Caco-2 (cell line): Measurements from ENCODE around the gene SLCO4A1. TPM values are rescaled to one million over a fixed set of nuclear protein-coding genes. Genes with fewer than 3 reads are reported as not detected.

ENCODE experiments used
- BruUV-seq: library from RNA; stranded (reverse); fragments of 400-500 nt; replicated peaks from 2 replicates; lab custom pipeline; 2021; lab: Mats Ljungman, UMichigan
- CTCF ChIA-PET: fragments of 300-600 bp; sonication (Branson Sonifier 250); formaldehyde crosslinking; loops from one replicate; lab custom pipeline; 2022; ENCODE audit warnings: antibody characterized with exemption; lab: Charles Lee
- POLR2A ChIA-PET: fragments of 300-600 bp; sonication (Branson Sonifier 250); formaldehyde crosslinking; loops from one replicate; lab custom pipeline; 2022; ENCODE audit warnings: antibody characterized with exemption; lab: Charles Lee
- DNase-seq, 2 experiments: peaks; one replicate each; pipeline versions ENCODE4 v3.0.0 to v3.0.0-alpha.2; 2020 to 2022
- H3K27me3 ChIP-seq: replicated peaks from 2 replicates; pipeline ENCODE4 v1.6.0; 2011; ENCODE audit warnings: low read length; ENCODE audit not compliant: control insufficient read depth, insufficient read depth
- H3K36me3 ChIP-seq: 2 replicates; pipeline ENCODE4 v1.5.1; 2011; ENCODE audit warnings: low read length; ENCODE audit not compliant: control insufficient read depth, insufficient read depth
- H3K4me1 ChIP-seq: fragments of 250-450 bp; sonication (Bioruptor Pico); 2 replicates; pipeline ENCODE4 v1.5.1; 2020; ENCODE audit warnings: mild to moderate bottlenecking
- H3K4me3 ChIP-seq: 2 replicates; pipeline ENCODE4 v1.5.1; 2011; ENCODE audit warnings: low read depth, mild to moderate bottlenecking, control low read depth, low read length
- H3K9me3 ChIP-seq: fragments of 250-450 bp; sonication (Bioruptor Pico); 2 replicates; pipeline ENCODE4 v1.5.1; 2020; ENCODE audit warnings: mild to moderate bottlenecking, moderate library complexity
- H3K27ac Mint-ChIP-seq: one replicate; pipeline ENCODE4 v1.8.0; 2022; ENCODE audit warnings: mixed read lengths; ENCODE audit not compliant: unreplicated experiment
- H3K27me3 Mint-ChIP-seq: one replicate; pipeline ENCODE4 v1.8.0; 2022; ENCODE audit warnings: mixed read lengths; ENCODE audit not compliant: insufficient read depth, unreplicated experiment
- H3K36me3 Mint-ChIP-seq: one replicate; pipeline ENCODE4 v1.8.0; 2022; ENCODE audit warnings: mild to moderate bottlenecking, mixed read lengths; ENCODE audit not compliant: insufficient read depth, unreplicated experiment
- H3K4me1 Mint-ChIP-seq: one replicate; pipeline ENCODE4 v1.8.0; 2022; ENCODE audit warnings: low read depth, mixed read lengths; ENCODE audit not compliant: unreplicated experiment
- H3K4me3 Mint-ChIP-seq: one replicate; pipeline ENCODE4 v1.8.0; 2022; ENCODE audit warnings: mild to moderate bottlenecking, moderate library complexity, mixed read lengths; ENCODE audit not compliant: unreplicated experiment
- H3K9me3 Mint-ChIP-seq: one replicate; pipeline ENCODE4 v1.8.0; 2022; ENCODE audit warnings: mixed read lengths; ENCODE audit not compliant: unreplicated experiment
- CTCF ChIP-seq, 2 experiments: fragments of 200-600 bp in 1 of 2; IDR thresholded peaks; 1 replicate in 1 of 2; 2 replicates in 1 of 2; pipeline versions ENCODE4 v1.5.1 to v1.8.0; 2011 to 2022; ENCODE audit warnings: antibody characterized with exemption in 1 of 2, control low read depth in 1 of 2, inconsistent platforms in 1 of 2, low read depth in 1 of 2, low read length in 1 of 2, mild to moderate bottlenecking in 1 of 2, moderate library complexity in 1 of 2; ENCODE audit not compliant: insufficient read depth in 1 of 2, severe bottlenecking in 1 of 2, unreplicated experiment in 1 of 2
- intact Hi-C: fragments of 100-400 bp; cut with micrococcal nuclease; formaldehyde crosslinking; loops from one replicate; pipeline ENCODE4 v1.10.0; 2022; ENCODE audit not compliant: unreplicated experiment
- total RNA-seq: library from RNA; stranded (reverse); gene quantifications from 2 replicates; pipeline ENCODE4 v1.2.3, GENCODE V29; 2022

The SLCO4A1 gene
- total RNA-seq, 1 experiment from 2014 or later = 18.7 TPM

- Mint-ChIP-seq H3K27ac (no peak overlapping the region), H3K36me3 (peaks cover 4% of the 10 kb centered on the region)
These were observed 18.5 kb downstream of the SLCO4A1 start for GRCh38 chr20:62660768-62661167.

GRCh38 chr20:62661647-62662046 lies 19.3 kb downstream of the SLCO4A1 start:
- no peaks in the 10 kb centered on the region for H3K27me3 Mint-ChIP-seq
- Histone ChIP-seq H3K36me3 (no peaks in the 10 kb centered on the region), H3K4me3 (no peak overlapping the region), H3K4me1 (no peaks in the 10 kb centered on the region), H3K27me3 (no peaks in the 10 kb centered on the region), H3K9me3 (no peaks in the 10 kb centered on the region)
- ChIA-PET CTCF (interaction anchor here (0.6 kb wide), 1 partner anchor 129 kb away, joined by 3 read pairs; no protein-coding TSS in a partner anchor), POLR2A (no interaction called here)
- no peak for DNase-seq
- no TSS peak for BruUV-seq
- H3K27ac Mint-ChIP-seq = no peak overlapping the region
- H3K4me3 Mint-ChIP-seq = no peak overlapping the region
- TF ChIP-seq CTCF (IDR thresholded peaks at IDR 0.05; ENCODE audit: insufficient read depth in 1 of 2, low read depth in 1 of 2, low read length in 1 of 2, severe bottlenecking in 1 of 2, unreplicated experiment in 1 of 2) = no peak
- no peaks in the 10 kb centered on the region for H3K9me3 Mint-ChIP-seq
- intact Hi-C loops = no loop called here
- H3K4me1 Mint-ChIP-seq = no peaks in the 10 kb centered on the region
- H3K36me3 Mint-ChIP-seq = peaks cover 4% of the 10 kb centered on the region

More at GRCh38 chr20:62660768-62661167, 18.5 kb downstream of the SLCO4A1 start:
- Mint-ChIP-seq H3K27me3 (no peaks in the 10 kb centered on the region), H3K9me3 (no peaks in the 10 kb centered on the region), H3K4me1 (no peaks in the 10 kb centered on the region), H3K4me3 (no peak overlapping the region)
- no peaks in the 10 kb centered on the region for H3K27me3 ChIP-seq
- intact Hi-C loops = no loop called here
- no peaks in the 10 kb centered on the region for H3K4me1 ChIP-seq
- H3K9me3 ChIP-seq = no peaks in the 10 kb centered on the region
- H3K4me3 ChIP-seq = no peak overlapping the region
- DNase-seq = no peak
- ChIA-PET CTCF (no interaction called here), POLR2A (no interaction called here)
- BruUV-seq = no TSS peak
- H3K36me3 ChIP-seq = no peaks in the 10 kb centered on the region
- TF ChIP-seq CTCF (IDR thresholded peaks at IDR 0.05; ENCODE audit: insufficient read depth in 1 of 2, low read depth in 1 of 2, low read length in 1 of 2, severe bottlenecking in 1 of 2, unreplicated experiment in 1 of 2) = no peak

- no peak for DNase-seq
- TF ChIP-seq CTCF (IDR thresholded peaks at IDR 0.05; ENCODE audit: insufficient read depth in 1 of 2, low read depth in 1 of 2, low read length in 1 of 2, severe bottlenecking in 1 of 2, unreplicated experiment in 1 of 2) = no peak
- ChIA-PET CTCF (no interaction called here), POLR2A (no interaction called here)
- intact Hi-C loops = no loop called here
- no peak overlapping the region for H3K4me3 Mint-ChIP-seq
- no peaks in the 10 kb centered on the region for H3K9me3 Mint-ChIP-seq
- H3K9me3 ChIP-seq = no peaks in the 10 kb centered on the region
- H3K4me1 ChIP-seq = no peaks in the 10 kb centered on the region
- H3K36me3 ChIP-seq = no peaks in the 10 kb centered on the region
- no peaks in the 10 kb centered on the region for H3K27me3 ChIP-seq
- H3K27ac Mint-ChIP-seq = no peak overlapping the region
- no peaks in the 10 kb centered on the region for H3K4me1 Mint-ChIP-seq
- no peak overlapping the region for H3K4me3 ChIP-seq
- peaks cover 4% of the 10 kb centered on the region for H3K36me3 Mint-ChIP-seq
- no peaks in the 10 kb centered on the region for H3K27me3 Mint-ChIP-seq
- BruUV-seq = no TSS peak
These were observed 20.1 kb downstream of the SLCO4A1 start for GRCh38 chr20:62662422-62662821.
